Measurements from ENCODE around the gene PRKAG2. TPM values are rescaled to one million over a fixed set of nuclear protein-coding genes. Genes with fewer than 3 reads are reported as not detected.

The PRKAG2 gene
- total and polyA plus RNA-seq, 4 donors = 3.6 to 25.1 (median 16.8) TPM

GRCh38 chr7:151883857-151884256, 6.9 kb upstream of the PRKAG2 start:
- H3K9me3 ChIP-seq (ENCODE audit: control insufficient read depth in 4 of 4, low read length in 3 of 4) = no peaks in the 10 kb centered on the region
- TF ChIP-seq EGR1 (IDR thresholded peaks at IDR 0.05; ENCODE audit: low read depth in 2 of 2) = no peak
- no peak for TF ChIP-seq YY1 (IDR thresholded peaks at IDR 0.05)
- TF ChIP-seq CTCF (IDR thresholded peaks at IDR 0.05; ENCODE audit: low read depth, low read length, missing input control) = no peak
- no peak for TF ChIP-seq TAF1 (conservative IDR thresholded peaks at IDR 0.05)
- TF ChIP-seq, protein P1, sequence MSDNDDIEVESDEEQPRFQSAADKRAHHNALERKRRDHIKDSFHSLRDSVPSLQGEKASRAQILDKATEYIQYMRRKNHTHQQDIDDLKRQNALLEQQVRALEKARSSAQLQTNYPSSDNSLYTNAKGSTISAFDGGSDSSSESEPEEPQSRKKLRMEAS (IDR thresholded peaks at IDR 0.05) = no peak
- no peak for TF ChIP-seq FOXA1 (IDR thresholded peaks at IDR 0.05)
- no peak for TF ChIP-seq SP1 (IDR thresholded peaks at IDR 0.05)
- TF ChIP-seq, protein P2, sequence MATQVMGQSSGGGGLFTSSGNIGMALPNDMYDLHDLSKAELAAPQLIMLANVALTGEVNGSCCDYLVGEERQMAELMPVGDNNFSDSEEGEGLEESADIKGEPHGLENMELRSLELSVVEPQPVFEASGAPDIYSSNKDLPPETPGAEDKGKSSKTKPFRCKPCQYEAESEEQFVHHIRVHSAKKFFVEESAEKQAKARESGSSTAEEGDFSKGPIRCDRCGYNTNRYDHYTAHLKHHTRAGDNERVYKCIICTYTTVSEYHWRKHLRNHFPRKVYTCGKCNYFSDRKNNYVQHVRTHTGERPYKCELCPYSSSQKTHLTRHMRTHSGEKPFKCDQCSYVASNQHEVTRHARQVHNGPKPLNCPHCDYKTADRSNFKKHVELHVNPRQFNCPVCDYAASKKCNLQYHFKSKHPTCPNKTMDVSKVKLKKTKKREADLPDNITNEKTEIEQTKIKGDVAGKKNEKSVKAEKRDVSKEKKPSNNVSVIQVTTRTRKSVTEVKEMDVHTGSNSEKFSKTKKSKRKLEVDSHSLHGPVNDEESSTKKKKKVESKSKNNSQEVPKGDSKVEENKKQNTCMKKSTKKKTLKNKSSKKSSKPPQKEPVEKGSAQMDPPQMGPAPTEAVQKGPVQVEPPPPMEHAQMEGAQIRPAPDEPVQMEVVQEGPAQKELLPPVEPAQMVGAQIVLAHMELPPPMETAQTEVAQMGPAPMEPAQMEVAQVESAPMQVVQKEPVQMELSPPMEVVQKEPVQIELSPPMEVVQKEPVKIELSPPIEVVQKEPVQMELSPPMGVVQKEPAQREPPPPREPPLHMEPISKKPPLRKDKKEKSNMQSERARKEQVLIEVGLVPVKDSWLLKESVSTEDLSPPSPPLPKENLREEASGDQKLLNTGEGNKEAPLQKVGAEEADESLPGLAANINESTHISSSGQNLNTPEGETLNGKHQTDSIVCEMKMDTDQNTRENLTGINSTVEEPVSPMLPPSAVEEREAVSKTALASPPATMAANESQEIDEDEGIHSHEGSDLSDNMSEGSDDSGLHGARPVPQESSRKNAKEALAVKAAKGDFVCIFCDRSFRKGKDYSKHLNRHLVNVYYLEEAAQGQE (IDR thresholded peaks at IDR 0.05) = no peak
- no peak for TF ChIP-seq RXRA (IDR thresholded peaks at IDR 0.05)
- no peak for TF ChIP-seq FOXA2 (IDR thresholded peaks at IDR 0.05)
- no peak overlapping the region for H3K4me3 ChIP-seq (ENCODE audit: low read depth in 1 of 3, low read length in 3 of 3)
- H3K27ac ChIP-seq (ENCODE audit: low read depth in 1 of 2, low read length in 2 of 2) = no peak overlapping the region
- DNase-seq (ENCODE audit: low spot score) = no peak
- WGBS = 89% methylated on average over 3 of the region's 3 CpGs
- no peak overlapping the region for H3K9ac ChIP-seq (ENCODE audit: low read depth in 1 of 2, low read length in 2 of 2)
- H3K36me3 ChIP-seq (ENCODE audit: control insufficient read depth in 4 of 4, insufficient read depth in 3 of 4, low read depth in 1 of 4, low read length in 3 of 4) = no peaks in the 10 kb centered on the region
- no peaks in the 10 kb centered on the region for H3K27me3 ChIP-seq (ENCODE audit: control insufficient read depth in 4 of 4, insufficient read depth in 4 of 4, low read length in 3 of 4)
- H3K4me1 ChIP-seq (ENCODE audit: control insufficient read depth in 4 of 4, insufficient read depth in 4 of 4, low read length in 3 of 4) = no peaks in the 10 kb centered on the region

DNA sequence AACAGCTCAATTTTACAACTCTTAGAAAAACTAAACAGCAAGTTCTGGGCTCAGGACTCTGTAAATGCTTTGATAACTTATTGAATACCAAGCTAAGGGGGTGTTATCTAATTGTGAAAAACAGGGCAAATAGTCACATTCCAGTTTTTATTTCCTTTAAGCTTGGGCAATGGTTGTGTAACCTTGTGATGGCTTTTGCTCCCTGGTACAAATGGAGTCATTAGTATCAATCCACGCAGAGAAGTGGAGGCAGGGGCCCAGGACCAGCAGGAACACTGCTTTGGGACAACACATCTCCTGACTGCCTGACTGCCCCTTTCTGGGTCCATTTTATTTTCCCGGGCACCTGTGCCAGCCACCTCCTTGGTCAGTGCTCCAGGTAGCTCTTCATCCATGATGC, 5.8 kb upstream of the PRKAG2 start:
- no peak overlapping the region for H3K27ac ChIP-seq (ENCODE audit: low read depth in 1 of 2, low read length in 2 of 2)
- no peak for DNase-seq (ENCODE audit: low spot score)
- no peaks in the 10 kb centered on the region for H3K36me3 ChIP-seq (ENCODE audit: control insufficient read depth in 4 of 4, insufficient read depth in 3 of 4, low read depth in 1 of 4, low read length in 3 of 4)
- TF ChIP-seq YY1 (IDR thresholded peaks at IDR 0.05) = peak; percentile 78
- no peak for TF ChIP-seq ZBTB33 (IDR thresholded peaks at IDR 0.05)
- no peak for TF ChIP-seq CTCF (IDR thresholded peaks at IDR 0.05; ENCODE audit: low read depth, low read length, missing input control)
- peak; percentile 70 for TF ChIP-seq SP1 (IDR thresholded peaks at IDR 0.05)
- peak in 1 of 2 donors; percentile 38 for TF ChIP-seq EGR1 (IDR thresholded peaks at IDR 0.05; ENCODE audit: low read depth in 2 of 2)
- TF ChIP-seq HNF4G (IDR thresholded peaks at IDR 0.05) = peak; percentile 69
- TF ChIP-seq FOXA1 (IDR thresholded peaks at IDR 0.05) = peak; percentile 28
- peak; percentile 35 to 78 for TF ChIP-seq RXRA (IDR thresholded peaks at IDR 0.05)
- TF ChIP-seq JUND (IDR thresholded peaks at IDR 0.05) = peak in 1 of 2 donors; percentile 82
- TF ChIP-seq, protein P1 (IDR thresholded peaks at IDR 0.05) = peak; percentile 47
- peak in 1 of 2 donors; percentile 30 for TF ChIP-seq RAD21 (IDR thresholded peaks at IDR 0.05)
- no peak for TF ChIP-seq TAF1 (conservative IDR thresholded peaks at IDR 0.05)
- TF ChIP-seq, protein P2 (IDR thresholded peaks at IDR 0.05) = peak; percentile 44
- TF ChIP-seq ATF3 (IDR thresholded peaks at IDR 0.05) = peak; percentile 66
- no peak for TF ChIP-seq NR2F2 (IDR thresholded peaks at IDR 0.05)
- TF ChIP-seq HNF4A (conservative IDR thresholded peaks at IDR 0.05) = peak; percentile 94 to 97
- 63% methylated on average over 2 of the region's 2 CpGs for WGBS
- H3K4me1 ChIP-seq (ENCODE audit: control insufficient read depth in 4 of 4, insufficient read depth in 4 of 4, low read length in 3 of 4) = peaks cover 2 to 5% (median 3%) of the 10 kb centered on the region in 4 donors
- no peaks in the 10 kb centered on the region for H3K27me3 ChIP-seq (ENCODE audit: control insufficient read depth in 4 of 4, insufficient read depth in 4 of 4, low read length in 3 of 4)
- no peak overlapping the region for H3K9ac ChIP-seq (ENCODE audit: low read depth in 1 of 2, low read length in 2 of 2)
- H3K9me3 ChIP-seq (ENCODE audit: control insufficient read depth in 4 of 4, low read length in 3 of 4) = no peaks in the 10 kb centered on the region
- no peak overlapping the region for H3K4me3 ChIP-seq (ENCODE audit: low read depth in 1 of 3, low read length in 3 of 3)
